NCI-H446 treated with DMSO at 0.1 percent for 48 hours (cell line): Measurements from ENCODE around the gene ARHGEF10L.
"Not testable (repeated sequence)": the region's sequence is repeated elsewhere in the genome, so short reads cannot be mapped to it uniquely, and the experiment has no call there.

Experiments
- DNase-seq: peaks from one replicate; lab custom pipeline; 2025; lab: John Stamatoyannopoulos, UW

ARHGEF10L gene

GRCh38 chr1:17612831-17613230 is 73.3 kb downstream of the ARHGEF10L start:
- no peak for DNase-seq

GRCh38 chr1:17614586-17614985 is 75.1 kb downstream of the ARHGEF10L start:
- DNase-seq: no peak

DNA sequence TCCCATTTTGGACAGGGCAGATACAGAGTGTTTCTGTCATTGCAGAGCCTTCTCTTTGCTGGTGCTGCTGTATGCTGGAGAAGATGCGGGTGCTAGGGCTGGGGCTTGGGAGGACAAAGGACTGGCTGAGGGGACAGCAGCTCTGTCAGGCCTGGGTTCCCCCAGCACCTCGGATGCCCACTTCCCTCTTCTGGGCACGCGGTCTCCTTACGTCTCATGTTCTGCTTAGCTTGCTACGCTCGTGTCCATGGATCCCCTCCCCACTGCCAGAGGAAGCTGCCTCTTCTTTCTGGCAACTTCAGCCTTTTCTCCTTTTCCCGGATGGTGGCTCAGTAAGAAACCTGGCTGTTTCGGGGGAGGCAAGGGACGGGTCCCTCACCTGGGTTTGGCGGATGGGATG is 75.7 kb downstream of the ARHGEF10L start:
- DNase-seq: no peak

DNA sequence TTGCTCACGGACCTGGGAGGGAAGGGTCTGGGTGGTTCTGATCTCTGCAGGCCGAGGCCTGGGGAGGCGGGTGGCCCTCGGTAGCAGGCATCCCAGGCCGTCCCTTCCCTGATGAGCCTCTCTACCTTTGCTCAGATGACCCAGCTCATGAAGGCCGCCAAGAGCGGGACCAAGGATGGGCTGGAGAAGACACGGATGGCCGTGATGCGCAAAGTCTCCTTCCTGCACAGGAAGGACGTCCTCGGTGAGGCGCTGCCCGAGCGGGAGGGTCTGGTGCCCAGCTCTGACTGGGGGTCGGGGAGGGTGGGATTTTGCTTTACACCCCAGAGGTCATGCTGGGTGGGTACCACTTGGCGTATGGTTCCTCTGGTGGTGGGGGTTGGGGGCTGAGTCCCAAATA is 76.5 kb downstream of the ARHGEF10L start:
- DNase-seq: no peak

- DNase-seq: no peak
Observed at GRCh38 chr1:17616731-17617279, 77.3 kb downstream of the ARHGEF10L start.

DNA sequence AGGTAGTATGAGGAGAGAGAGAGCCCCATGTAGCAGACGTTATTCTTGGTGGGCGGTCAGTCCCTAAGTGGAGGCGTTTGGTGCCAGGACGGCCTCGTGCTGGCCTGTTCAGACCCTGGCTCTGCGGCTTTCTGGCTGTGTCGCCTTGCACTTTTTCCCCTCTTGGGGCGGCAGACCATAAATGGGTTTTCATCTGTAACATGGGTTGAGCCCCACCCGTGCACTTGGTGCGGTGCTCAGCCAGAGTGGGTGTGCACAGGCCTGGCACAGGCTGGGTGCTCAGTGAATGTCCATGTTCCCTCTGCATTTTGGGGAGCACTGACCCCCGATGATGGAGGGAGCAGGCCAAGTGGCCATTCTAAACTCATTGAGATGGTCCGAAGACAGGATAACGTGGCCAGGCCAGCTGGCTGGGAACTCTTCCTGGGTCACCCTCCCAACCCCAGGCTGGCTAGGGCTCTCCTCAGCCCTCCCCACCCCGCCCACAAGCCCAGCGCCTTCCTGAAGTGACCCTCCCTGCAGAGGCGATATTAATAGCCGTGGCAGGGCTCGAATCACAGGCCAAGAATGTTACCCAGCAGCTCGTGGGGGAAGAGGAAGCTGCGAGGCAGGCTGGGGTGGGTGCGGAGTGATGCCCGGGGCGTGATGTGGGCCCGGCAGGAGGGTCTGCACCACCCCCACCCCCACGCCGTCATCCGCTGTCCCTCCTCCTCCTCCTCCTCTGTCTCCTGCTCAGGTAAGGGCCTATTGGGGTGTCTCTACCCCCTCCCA is 78.5 kb downstream of the ARHGEF10L start:
- DNase-seq: no peak

GRCh38 chr1:17618558-17619247 is 79.2 kb downstream of the ARHGEF10L start:
- DNase-seq: no peak

DNA sequence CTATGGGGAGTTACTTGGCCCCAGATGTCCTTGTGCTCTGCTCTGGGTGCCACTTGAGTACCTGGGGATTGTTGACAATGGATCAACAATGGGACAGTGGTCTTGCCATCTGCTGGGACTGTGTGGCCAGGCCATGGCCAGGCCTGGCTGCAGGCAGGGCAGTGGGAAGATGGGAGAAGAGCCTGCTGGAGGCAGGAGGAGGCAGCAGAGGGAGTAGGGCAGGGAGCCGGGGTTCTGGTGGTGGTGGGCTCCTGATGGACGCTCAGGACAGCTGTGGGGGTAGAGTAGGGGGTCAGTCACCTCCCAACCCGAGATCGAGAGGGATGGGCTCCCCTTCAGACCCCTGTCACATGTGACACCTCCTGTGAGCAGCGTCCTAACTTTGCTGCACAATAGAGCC is 81.0 kb downstream of the ARHGEF10L start:
- DNase-seq: no peak

GRCh38 chr1:17621691-17622090 is 82.2 kb downstream of the ARHGEF10L start:
- DNase-seq: no peak

- no peak for DNase-seq
Observed at GRCh38 chr1:17622823-17623222, 83.3 kb downstream of the ARHGEF10L start.

DNA sequence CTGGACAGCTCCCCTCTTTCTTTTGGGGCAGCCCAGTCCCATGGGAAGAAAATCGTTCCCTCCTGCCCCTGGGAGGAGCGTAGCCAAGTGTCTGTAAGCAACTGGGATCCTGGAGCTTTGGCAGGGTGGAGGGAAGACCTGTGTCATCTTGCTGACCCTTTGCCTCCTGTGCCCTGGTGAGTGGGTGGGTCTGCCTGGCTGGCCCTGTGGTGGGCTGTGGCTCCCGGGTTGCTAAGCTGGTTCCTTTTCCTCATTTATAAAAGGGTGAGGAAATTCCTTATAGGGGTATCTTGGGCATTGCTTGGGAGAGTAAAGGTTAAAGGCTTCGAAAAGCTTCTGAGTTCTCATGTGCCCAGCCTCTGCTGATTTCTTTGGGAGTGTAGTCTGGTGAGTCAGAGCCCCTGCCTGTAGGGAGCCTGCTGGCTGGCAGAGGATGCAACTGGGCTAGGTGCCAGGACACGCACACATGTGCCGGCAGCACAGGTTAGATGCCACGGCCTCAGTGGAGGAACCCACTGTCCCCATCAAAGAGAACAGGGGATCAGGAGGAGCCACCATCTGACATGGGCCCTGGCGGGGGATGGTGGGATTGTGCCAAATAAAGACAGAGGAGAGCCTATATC is 85.2 kb downstream of the ARHGEF10L start:
- peak; percentile 23 for DNase-seq

- DNase-seq: no peak
Observed at GRCh38 chr1:17627239-17628052, 87.9 kb downstream of the ARHGEF10L start.

- not testable (repeated sequence) for DNase-seq
Observed at GRCh38 chr1:17629046-17629445, 89.5 kb downstream of the ARHGEF10L start.

- no peak for DNase-seq
Observed at GRCh38 chr1:17629460-17629859, 90.0 kb downstream of the ARHGEF10L start.

- DNase-seq: no peak
Observed at GRCh38 chr1:17630048-17630830, 90.7 kb downstream of the ARHGEF10L start.

DNA sequence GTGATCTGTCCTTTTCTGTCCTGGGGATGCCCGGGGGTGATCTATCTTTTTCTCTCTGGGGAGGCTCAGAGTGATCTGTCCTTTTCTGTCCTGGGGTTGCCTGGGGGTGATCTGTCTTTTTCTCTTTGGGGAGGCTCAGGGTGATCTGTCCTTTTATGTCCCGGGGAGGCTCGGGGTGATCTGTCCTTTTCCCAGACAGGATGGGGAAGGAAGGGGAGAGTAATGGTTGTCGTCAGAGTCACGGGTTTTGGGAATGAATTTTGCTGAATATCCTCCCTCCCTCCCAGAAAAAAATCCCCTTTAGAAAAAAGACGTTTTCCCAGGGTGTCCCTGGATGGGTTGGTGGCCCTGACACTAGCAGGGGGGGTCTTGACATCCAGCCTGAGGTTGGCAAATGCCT is 91.5 kb downstream of the ARHGEF10L start:
- DNase-seq: no peak

DNA sequence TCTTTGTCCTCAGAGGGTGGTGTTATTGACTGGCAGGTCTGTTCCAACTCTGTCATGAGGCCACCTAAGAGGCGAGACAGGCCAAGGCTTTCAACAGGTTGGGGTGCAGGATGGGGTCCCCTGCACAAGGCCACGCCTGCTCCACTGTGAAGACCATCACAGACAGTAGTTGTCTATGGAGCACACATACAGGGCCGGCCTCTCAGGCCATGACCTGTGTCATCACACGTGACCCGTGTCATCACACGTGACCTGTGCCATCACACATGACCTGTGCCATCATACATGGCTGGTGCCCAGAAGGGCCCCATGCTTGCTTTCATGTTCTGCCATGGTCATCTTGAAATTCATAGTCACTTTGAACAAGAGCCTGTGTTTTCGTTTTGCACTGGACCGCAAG is 91.9 kb downstream of the ARHGEF10L start:
- no peak for DNase-seq

GRCh38 chr1:17632106-17632505 is 92.6 kb downstream of the ARHGEF10L start:
- DNase-seq: no peak

GRCh38 chr1:17632541-17633184 is 93.2 kb downstream of the ARHGEF10L start:
- no peak for DNase-seq

DNA sequence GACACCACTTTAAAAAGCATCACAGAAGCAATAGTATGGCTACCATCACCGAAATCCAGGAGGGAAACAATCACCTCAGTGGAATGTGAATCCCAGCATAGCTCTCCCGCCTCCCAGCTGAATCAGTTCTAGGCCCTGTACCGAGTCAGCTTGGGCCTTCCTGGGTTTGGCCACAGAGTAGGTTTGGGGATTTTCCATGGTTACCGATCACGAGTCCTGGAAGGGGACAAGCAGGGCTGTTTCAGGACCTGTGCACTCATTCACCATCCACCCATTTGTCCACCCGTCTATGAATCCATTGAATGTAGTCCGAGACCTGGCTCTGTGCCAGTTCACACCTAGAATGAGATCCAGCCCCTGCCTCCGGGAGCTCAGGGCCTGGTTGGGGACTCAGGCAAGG is 94.2 kb downstream of the ARHGEF10L start:
- DNase-seq: no peak

DNA sequence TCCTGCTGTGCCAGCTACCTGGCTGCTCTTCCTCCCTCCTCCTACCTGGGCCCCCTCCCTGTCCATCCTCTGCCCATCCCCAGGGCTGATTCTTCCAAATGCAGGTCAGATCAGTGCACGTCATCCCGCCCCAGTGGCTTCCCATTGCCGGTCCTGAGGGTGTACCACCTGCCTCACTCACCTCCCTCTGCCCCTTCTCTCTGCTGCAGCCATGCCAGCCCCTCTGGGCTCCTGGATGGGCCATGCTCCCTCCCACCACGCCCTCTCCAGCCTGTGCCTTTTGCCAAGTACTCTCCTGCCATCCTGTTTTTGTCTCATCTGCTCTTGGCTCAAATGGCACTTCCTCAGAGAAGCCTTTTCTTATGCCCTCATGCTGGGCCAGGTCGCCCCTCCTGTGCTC is 95.8 kb downstream of the ARHGEF10L start:
- no peak for DNase-seq
